GM12874 (cell line): ENCODE data around the gene TSPAN10.

Source experiments
- TF ChIP-seq, protein P1 (sequence below): IDR thresholded peaks from 2 replicates; pipeline ENCODE4 v1.5.1; 2011; ENCODE audit warnings: low read depth, mild to moderate bottlenecking, control low read depth, low read length, moderate library complexity; ENCODE audit not compliant: insufficient read depth

TSPAN10 gene

DNA sequence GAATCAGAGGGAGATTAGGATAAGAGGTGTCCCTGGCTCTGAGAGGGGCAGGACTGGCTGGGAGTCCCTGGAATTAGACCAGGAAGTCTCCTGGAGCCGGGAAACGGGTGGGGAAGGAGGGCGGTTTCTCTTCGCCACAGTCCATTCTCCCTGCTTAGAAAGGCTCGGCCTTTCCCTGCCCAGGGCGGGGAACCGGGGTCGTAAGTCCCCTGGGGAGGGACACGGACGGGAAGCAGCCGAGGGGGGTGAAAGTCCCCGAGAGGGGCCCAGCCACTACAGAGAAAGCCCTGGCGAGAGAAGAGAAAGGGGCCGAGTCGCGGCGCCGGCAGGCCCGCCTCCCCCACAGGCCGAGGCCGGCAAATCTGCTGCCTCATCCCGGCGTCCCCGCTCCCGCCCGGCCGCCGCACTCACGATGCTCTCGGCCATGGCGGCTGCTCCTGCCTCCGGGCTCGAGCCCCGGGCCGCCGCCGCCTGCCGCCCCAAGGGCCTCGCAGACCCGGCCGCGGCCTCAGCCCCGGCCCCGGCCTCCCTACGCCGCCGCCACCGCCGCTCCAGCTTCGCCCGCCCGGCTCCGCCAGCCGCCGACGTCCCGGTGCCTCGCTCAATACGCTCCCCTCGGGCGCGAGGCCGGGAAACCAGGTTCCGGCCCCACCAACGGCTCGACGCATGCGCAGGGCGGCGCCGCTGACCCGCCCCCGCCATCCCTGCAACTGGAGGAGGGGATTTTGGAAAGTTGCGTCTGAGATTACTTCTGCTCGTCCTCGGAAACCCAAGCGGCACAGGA lies at the start of gene TSPAN10, which contains the start of gene NPLOC4:
Gene TSPAN10, plus strand, starts transcription at position 692 of the 784 bp plus-strand sequence. CDS start 5,217 bp downstream, outside the sequence.
Gene NPLOC4, minus strand, starts transcription at position 608 of the 784 bp plus-strand sequence. Its CDS starts 182 bp downstream, at position 426.
- TF ChIP-seq, protein P1, sequence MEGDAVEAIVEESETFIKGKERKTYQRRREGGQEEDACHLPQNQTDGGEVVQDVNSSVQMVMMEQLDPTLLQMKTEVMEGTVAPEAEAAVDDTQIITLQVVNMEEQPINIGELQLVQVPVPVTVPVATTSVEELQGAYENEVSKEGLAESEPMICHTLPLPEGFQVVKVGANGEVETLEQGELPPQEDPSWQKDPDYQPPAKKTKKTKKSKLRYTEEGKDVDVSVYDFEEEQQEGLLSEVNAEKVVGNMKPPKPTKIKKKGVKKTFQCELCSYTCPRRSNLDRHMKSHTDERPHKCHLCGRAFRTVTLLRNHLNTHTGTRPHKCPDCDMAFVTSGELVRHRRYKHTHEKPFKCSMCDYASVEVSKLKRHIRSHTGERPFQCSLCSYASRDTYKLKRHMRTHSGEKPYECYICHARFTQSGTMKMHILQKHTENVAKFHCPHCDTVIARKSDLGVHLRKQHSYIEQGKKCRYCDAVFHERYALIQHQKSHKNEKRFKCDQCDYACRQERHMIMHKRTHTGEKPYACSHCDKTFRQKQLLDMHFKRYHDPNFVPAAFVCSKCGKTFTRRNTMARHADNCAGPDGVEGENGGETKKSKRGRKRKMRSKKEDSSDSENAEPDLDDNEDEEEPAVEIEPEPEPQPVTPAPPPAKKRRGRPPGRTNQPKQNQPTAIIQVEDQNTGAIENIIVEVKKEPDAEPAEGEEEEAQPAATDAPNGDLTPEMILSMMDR: no peak

DNA sequence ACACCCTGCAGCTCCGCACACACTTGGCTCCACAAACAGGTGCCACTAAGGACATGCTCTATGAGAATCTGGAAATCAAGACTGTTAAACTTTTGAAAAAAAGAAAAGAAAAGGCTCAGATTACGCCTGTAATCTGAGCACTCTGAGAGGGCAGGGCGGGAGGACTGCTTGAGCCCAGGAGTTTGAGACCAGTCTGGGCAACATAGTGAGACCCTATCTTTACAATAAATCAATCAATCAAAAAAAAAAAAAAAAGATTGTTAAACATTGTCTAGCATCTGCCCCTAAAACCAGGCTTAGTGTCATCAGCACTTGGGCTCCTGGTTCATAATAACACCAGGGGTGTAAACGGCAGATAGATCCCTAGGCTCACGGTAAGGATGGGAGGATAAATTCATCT lies 47.4 kb upstream of the TSPAN10 start:
- TF ChIP-seq, protein P1: no peak

DNA sequence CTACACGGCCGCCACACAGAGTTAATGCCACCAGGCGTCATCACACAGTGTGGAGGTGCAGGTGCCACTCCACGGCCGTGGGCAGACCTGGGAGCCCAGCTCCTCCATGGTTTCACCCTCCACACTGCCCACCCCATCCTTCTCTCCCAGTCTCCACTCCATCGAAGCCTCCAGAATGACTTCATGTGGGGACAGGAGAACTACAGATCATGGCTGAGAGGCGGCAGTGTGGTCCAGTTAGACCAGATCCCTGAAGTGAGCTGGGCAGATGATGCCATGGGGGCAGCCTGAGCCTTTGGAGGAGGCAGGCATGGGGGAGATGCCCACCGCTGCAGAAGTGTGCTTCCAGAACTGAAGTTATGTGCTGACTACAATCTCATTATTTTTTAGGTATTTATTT lies 46.9 kb upstream of the TSPAN10 start:
- TF ChIP-seq, protein P1: no peak

DNA sequence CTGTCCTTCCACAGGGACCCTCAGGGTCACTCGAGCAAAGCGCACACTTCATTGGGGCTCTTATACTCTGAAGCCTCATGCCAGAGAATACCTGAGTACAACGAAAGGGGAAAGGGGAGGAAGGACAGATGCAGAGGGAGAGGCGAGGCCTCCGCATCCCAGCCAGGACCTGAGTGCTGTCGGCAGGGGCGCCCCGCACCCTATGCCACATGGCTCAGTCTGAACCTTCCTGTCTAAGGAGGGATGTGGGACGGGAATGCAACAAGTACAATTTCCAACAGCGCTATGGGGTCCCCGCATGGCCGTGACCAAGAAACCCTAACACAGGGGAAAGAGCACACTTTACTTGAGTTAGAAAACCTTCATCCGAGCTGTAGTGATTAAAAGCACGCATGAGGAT lies 45.0 kb upstream of the TSPAN10 start:
- TF ChIP-seq, protein P1: no peak

DNA sequence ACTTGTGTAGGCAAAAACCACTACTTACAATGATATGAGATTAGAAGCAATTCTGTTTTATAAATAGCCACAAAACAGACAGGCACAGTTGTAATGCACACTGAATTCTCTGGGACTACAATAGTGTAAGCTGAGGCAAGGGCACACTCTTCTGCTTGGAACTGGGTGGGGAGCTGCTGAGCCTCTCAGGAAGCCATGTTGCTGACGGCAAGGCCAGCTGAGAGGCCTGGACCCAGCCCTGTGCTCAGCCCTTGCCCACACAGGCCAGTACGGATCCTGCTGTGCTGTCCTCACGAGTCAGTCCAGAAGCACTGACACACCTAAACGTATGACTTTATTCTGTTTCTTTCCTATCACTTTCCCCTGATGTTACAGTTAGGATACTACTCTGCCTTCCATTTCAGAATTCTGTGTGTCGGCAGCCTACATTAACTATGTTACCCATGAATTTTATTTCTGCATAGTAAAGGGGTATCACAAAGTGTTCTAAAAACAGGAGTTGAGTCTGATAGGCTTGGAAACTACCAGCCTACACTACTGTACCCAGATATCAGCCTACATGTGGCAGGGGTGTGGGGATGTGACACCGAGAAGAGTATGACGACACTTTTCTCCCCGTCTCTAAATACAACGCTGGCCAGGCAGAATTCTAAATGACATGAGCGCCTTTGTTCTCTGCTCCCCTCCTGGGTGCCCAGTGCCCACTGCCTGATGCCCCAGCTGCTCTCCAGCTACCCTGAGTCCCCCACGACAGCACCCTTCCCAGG lies 43.7 kb upstream of the TSPAN10 start:
- TF ChIP-seq, protein P1: no peak

DNA sequence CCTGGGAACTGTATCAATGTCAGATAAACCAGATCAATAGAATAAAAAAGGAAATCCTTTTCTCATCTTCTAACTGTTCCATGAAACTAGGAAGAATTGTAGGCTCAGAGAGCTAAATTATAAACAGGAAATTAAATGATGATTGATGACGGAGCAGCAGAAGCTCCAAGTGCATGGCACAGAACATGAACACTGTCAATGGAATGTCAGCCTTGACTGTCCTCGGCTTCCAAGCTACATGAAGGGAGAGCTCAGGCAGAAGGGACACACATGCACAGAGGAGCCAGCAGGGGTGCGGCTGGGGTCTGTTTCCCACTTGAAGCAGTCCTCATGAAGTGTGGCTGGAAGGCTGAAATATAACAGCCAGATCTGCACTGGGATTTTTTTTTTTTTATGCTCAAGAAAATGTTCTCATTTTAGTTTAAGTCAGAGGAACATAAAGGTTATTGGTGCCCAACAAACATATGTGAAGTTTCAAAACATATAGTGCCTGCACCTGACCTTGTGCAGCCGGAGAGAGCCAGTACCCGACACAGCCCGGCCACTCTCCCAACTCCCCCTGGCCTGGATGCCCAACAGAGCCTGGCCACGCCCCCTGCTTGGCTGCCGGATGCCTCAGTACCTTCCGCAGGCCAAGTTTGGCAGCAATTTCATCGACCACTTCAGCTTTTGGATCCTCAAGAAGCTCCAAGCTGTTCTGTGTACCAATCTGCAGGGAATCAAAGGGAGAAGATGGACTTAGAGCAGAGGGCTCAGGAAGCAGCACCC lies 37.1 kb upstream of the TSPAN10 start:
- TF ChIP-seq, protein P1: no peak
